Measurements from ENCODE around the gene ALG14.

- TF ChIP-seq TARDBP (IDR thresholded peaks at IDR 0.05): no peak
- TF ChIP-seq ARNT (IDR thresholded peaks at IDR 0.05): no peak
- no peak for TF ChIP-seq FOXM1 (IDR thresholded peaks at IDR 0.05; ENCODE audit: borderline replicate concordance)
- TF ChIP-seq BHLHE40 (IDR thresholded peaks at IDR 0.05; ENCODE audit: borderline replicate concordance): no peak
- no peak; the same call in none of the 2 replicates for TF ChIP-seq L3MBTL2 (conservative IDR thresholded peaks at IDR 0.05)
- TF ChIP-seq ELF4 (IDR thresholded peaks at IDR 0.05): no peak
- TF ChIP-seq ZNF384 (IDR thresholded peaks at IDR 0.05): no peak
- no peak for TF ChIP-seq NFRKB (IDR thresholded peaks at IDR 0.05)
- no peak for TF ChIP-seq SP1 (IDR thresholded peaks at IDR 0.05)
- no peak for TF ChIP-seq FOXA1 (IDR thresholded peaks at IDR 0.05)
- TF ChIP-seq SUZ12 (IDR thresholded peaks at IDR 0.05): no peak
- TF ChIP-seq LEF1 (IDR thresholded peaks at IDR 0.05; ENCODE audit: borderline replicate concordance): no peak
- no peak for TF ChIP-seq FOXK2 (IDR thresholded peaks at IDR 0.05)
- TF ChIP-seq HDGF (IDR thresholded peaks at IDR 0.05; ENCODE audit: borderline replicate concordance): no peak
Measured at GRCh38 chr1:94927405-94928175, 145.2 kb downstream of the ALG14 start.
